WTC11 (cell line): ENCODE results near the gene DCHS2.

Experiments
- FOXP4 ChIP-seq: sonication (generic); formaldehyde crosslinking; IDR thresholded peaks from 2 replicates; pipeline ENCODE4 v1.8.0; 2022; ENCODE audit warnings: mild to moderate bottlenecking, missing genetic modification reagents
- GABPB1 ChIP-seq: sonication (generic); formaldehyde crosslinking; IDR thresholded peaks from 2 replicates; pipeline ENCODE4 v1.8.1; 2023; ENCODE audit warnings: mild to moderate bottlenecking, missing genetic modification reagents
- GTF2I ChIP-seq: fragments of 250-450 bp; sonication (Bioruptor Pico); conservative IDR thresholded peaks from 2 replicates; pipeline ENCODE4 v1.4.0; 2021; ENCODE audit warnings: mild to moderate bottlenecking
- IRF2 ChIP-seq: sonication (generic); formaldehyde crosslinking; IDR thresholded peaks from 2 replicates; pipeline ENCODE4 v1.8.0; 2022; ENCODE audit warnings: low read depth, missing genetic modification reagents, borderline replicate concordance
- PRDM15 ChIP-seq: sonication (generic); formaldehyde crosslinking; IDR thresholded peaks from 2 replicates; pipeline ENCODE4 v1.8.0; 2022; ENCODE audit warnings: missing genetic modification reagents
- RELA ChIP-seq: sonication (generic); formaldehyde crosslinking; IDR thresholded peaks from 2 replicates; pipeline ENCODE4 v1.8.1; 2022; ENCODE audit warnings: missing genetic modification reagents, mild to moderate bottlenecking, borderline replicate concordance
- SMAD3 ChIP-seq: sonication (generic); formaldehyde crosslinking; IDR thresholded peaks from 2 replicates; pipeline ENCODE4 v1.8.0; 2022; ENCODE audit warnings: missing genetic modification reagents, mild to moderate bottlenecking, borderline replicate concordance
- TEAD4 ChIP-seq: sonication (generic); formaldehyde crosslinking; IDR thresholded peaks from 2 replicates; pipeline ENCODE4 v1.8.0; 2022; ENCODE audit warnings: mild to moderate bottlenecking, missing genetic modification reagents
- USF1 ChIP-seq: sonication (generic); formaldehyde crosslinking; IDR thresholded peaks from 2 replicates; pipeline ENCODE4 v1.8.0; 2022; ENCODE audit warnings: mild to moderate bottlenecking, missing genetic modification reagents
- ZNF121 ChIP-seq: sonication (generic); formaldehyde crosslinking; IDR thresholded peaks from 2 replicates; pipeline ENCODE4 v1.8.0; 2023; ENCODE audit warnings: missing genetic modification reagents
- ZNF317 ChIP-seq: sonication (generic); formaldehyde crosslinking; IDR thresholded peaks from 2 replicates; pipeline ENCODE4 v1.8.1; 2023; ENCODE audit warnings: low read depth, mild to moderate bottlenecking, moderate library complexity, missing genetic modification reagents, borderline replicate concordance
- TF ChIP-seq, protein P1 (sequence below): fragments of 200-600 bp; IDR thresholded peaks from 2 replicates; pipeline ENCODE4 v1.8.0; 2022; ENCODE audit warnings: antibody characterized with exemption
- TF ChIP-seq, protein P2 (sequence below): fragments of 250-450 bp; sonication (Bioruptor Pico); IDR thresholded peaks from 2 replicates; pipeline ENCODE4 v2.1.2; 2022; ENCODE audit warnings: mild to moderate bottlenecking, moderate library complexity

GRCh38 chr4:154343651-154344050 lies 147.9 kb downstream of the DCHS2 start:
- TF ChIP-seq, protein P1, sequence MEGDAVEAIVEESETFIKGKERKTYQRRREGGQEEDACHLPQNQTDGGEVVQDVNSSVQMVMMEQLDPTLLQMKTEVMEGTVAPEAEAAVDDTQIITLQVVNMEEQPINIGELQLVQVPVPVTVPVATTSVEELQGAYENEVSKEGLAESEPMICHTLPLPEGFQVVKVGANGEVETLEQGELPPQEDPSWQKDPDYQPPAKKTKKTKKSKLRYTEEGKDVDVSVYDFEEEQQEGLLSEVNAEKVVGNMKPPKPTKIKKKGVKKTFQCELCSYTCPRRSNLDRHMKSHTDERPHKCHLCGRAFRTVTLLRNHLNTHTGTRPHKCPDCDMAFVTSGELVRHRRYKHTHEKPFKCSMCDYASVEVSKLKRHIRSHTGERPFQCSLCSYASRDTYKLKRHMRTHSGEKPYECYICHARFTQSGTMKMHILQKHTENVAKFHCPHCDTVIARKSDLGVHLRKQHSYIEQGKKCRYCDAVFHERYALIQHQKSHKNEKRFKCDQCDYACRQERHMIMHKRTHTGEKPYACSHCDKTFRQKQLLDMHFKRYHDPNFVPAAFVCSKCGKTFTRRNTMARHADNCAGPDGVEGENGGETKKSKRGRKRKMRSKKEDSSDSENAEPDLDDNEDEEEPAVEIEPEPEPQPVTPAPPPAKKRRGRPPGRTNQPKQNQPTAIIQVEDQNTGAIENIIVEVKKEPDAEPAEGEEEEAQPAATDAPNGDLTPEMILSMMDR, result no peak
- TF ChIP-seq, protein P2, sequence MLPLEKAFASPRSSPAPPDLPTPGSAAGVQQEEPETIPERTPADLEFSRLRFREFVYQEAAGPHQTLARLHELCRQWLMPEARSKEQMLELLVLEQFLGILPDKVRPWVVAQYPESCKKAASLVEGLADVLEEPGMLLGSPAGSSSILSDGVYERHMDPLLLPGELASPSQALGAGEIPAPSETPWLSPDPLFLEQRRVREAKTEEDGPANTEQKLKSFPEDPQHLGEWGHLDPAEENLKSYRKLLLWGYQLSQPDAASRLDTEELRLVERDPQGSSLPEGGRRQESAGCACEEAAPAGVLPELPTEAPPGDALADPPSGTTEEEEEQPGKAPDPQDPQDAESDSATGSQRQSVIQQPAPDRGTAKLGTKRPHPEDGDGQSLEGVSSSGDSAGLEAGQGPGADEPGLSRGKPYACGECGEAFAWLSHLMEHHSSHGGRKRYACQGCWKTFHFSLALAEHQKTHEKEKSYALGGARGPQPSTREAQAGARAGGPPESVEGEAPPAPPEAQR (CRISPR knock-in tag), result no peak
- no peak for TF ChIP-seq FOXP4 (CRISPR knock-in tag)
- no peak for TF ChIP-seq GTF2I (CRISPR knock-in tag)
- no peak for TF ChIP-seq TEAD4 (CRISPR knock-in tag)
- no peak for TF ChIP-seq GABPB1 (CRISPR knock-in tag)
- no peak for TF ChIP-seq PRDM15 (CRISPR knock-in tag)
- TF ChIP-seq RELA (CRISPR knock-in tag), result no peak
- TF ChIP-seq ZNF317, result no peak
- TF ChIP-seq USF1 (CRISPR knock-in tag), result no peak
- TF ChIP-seq SMAD3 (CRISPR knock-in tag), result no peak
- no peak for TF ChIP-seq IRF2 (CRISPR knock-in tag)
- no peak for TF ChIP-seq ZNF121
